HepG2 (cell line): ENCODE data around the gene RACGAP1. TPM values are rescaled to one million over a fixed set of nuclear protein-coding genes. Genes with fewer than 3 reads are reported as not detected.

Experiments used
- BATF2 ChIP-seq: sonication (generic); formaldehyde crosslinking; IDR thresholded peaks from 2 replicates; pipeline ENCODE4 v1.8.0; 2022; ENCODE audit warnings: mild to moderate bottlenecking, missing genetic modification reagents, moderate library complexity
- CBX1 ChIP-seq: IDR thresholded peaks from one replicate; pipeline ENCODE4 v1.6.1; 2016; ENCODE audit warnings: antibody characterized with exemption, low read depth
- DNMT3B ChIP-seq: conservative IDR thresholded peaks from 2 replicates; pipeline ENCODE4 v1.6.1; 2016; ENCODE audit warnings: missing biosample characterization, control low read depth
- ELF3 ChIP-seq: IDR thresholded peaks from 2 replicates; pipeline ENCODE4 v1.6.1; 2016; ENCODE audit warnings: missing genetic modification reagents, missing compliant biosample characterization
- HMGXB4 ChIP-seq, 2 experiments: sonication (generic) in 1 of 2; formaldehyde crosslinking in 1 of 2; IDR thresholded peaks; 2 replicates each; pipeline versions ENCODE4 v1.4.0 to v1.6.1; 2018 to 2020; ENCODE audit warnings: missing genetic modification reagents in 2 of 2, borderline replicate concordance in 1 of 2, low read depth in 1 of 2, mild to moderate bottlenecking in 1 of 2, missing biosample characterization in 1 of 2
- HNRNPLL ChIP-seq: fragments of 200-400 bp; formaldehyde crosslinking; IDR thresholded peaks from 2 replicates; pipeline ENCODE4 v1.6.1; 2017; ENCODE audit warnings: mild to moderate bottlenecking, low read depth, low read length; ENCODE audit not compliant: poor library complexity, severe bottlenecking
- MAZ ChIP-seq, 2 experiments: sonication (generic) in 1 of 2; formaldehyde crosslinking in 1 of 2; IDR thresholded peaks; 2 replicates each; pipeline versions ENCODE4 v1.5.0 to v1.6.1; 2012 to 2020; ENCODE audit warnings: low read depth in 2 of 2, mild to moderate bottlenecking in 2 of 2, borderline replicate concordance in 1 of 2, improper control_type of control experiment in 1 of 2, low read length in 1 of 2, missing genetic modification reagents in 1 of 2, moderate library complexity in 1 of 2
- MEIS2 ChIP-seq: sonication (generic); formaldehyde crosslinking; IDR thresholded peaks from 2 replicates; pipeline ENCODE4 v1.9.0; 2021; ENCODE audit warnings: mild to moderate bottlenecking, missing genetic modification reagents
- SAP130 ChIP-seq: IDR thresholded peaks from 2 replicates; pipeline ENCODE4 v1.6.1; 2016; ENCODE audit warnings: low read depth
- SOX5 ChIP-seq: IDR thresholded peaks from 2 replicates; pipeline ENCODE4 v1.6.1; 2016; ENCODE audit warnings: borderline replicate concordance
- STAG1 ChIP-seq: sonication (generic); formaldehyde crosslinking; IDR thresholded peaks from 2 replicates; pipeline ENCODE4 v1.4.0; 2020; ENCODE audit warnings: missing genetic modification reagents
- TEAD3 ChIP-seq: optimal IDR thresholded peaks from 2 replicates; pipeline ENCODE3; 2016; ENCODE audit warnings: borderline replicate concordance
- ZBTB26 ChIP-seq: IDR thresholded peaks from 2 replicates; pipeline ENCODE4 v1.6.1; 2016; ENCODE audit warnings: missing compliant biosample characterization, missing genetic modification reagents, borderline replicate concordance
- ZNF160 ChIP-seq: sonication (generic); formaldehyde crosslinking; IDR thresholded peaks from 2 replicates; pipeline ENCODE4 v1.8.0; 2022; ENCODE audit warnings: mild to moderate bottlenecking, inconsistent platforms, missing genetic modification reagents
- ZNF788 ChIP-seq: sonication (generic); formaldehyde crosslinking; IDR thresholded peaks from 2 replicates; pipeline ENCODE4 v1.5.0; 2020; ENCODE audit warnings: mild to moderate bottlenecking, missing genetic modification reagents, borderline replicate concordance
- ZNF792 ChIP-seq: IDR thresholded peaks from 2 replicates; pipeline ENCODE4 v1.6.1; 2016
- polyA plus RNA-seq, 8 experiments: library from polyadenylated mRNA; depleted of rRNA in 3 of 8; stranded (reverse) in 7 of 8; unstranded in 1 of 8; fragments of >200 nt; fragmentation: Illumina TruSeq in 4 of 8; extraction: Trizol in 4 of 8; gene quantifications; 2 replicates each; pipeline versions ENCODE4 v1.2.1 to v1.2.3, GENCODE V29; 2011 to 2016; ENCODE audit warnings: low read depth in 4 of 8, missing spikeins in 1 of 8, mixed read lengths in 1 of 8; ENCODE audit not compliant: insufficient read depth in 1 of 8
- total RNA-seq, 5 experiments: library from RNA; depleted of rRNA; stranded (reverse); fragments of >200 nt; fragmentation: Illumina TruSeq; extraction: Trizol; gene quantifications; 2 replicates each; pipeline ENCODE4 v1.2.3, GENCODE V29; 2016; ENCODE audit warnings: low read depth in 1 of 5

Gene RACGAP1
- total and polyA plus RNA-seq, 2 of the 13 experiments (the other 11 are each of a cell fraction or from before 2014, with no cell fraction given), result 16.7 to 57.9 TPM

GRCh38 chr12:49945394-49946080 lies 79.8 kb downstream of the RACGAP1 start (continued):
- no peak for TF ChIP-seq BATF2 (CRISPR knock-in tag)
- 0 out of 2 replicates have a peak, but pooled peaks have one; percentile 47 for TF ChIP-seq DNMT3B (CRISPR knock-in tag)
- TF ChIP-seq MAZ (IDR thresholded peaks at IDR 0.05; ENCODE audit: borderline replicate concordance, low read depth, low read length), result 0 out of 2 replicates have a peak, but pooled peaks have one; percentile 19
- 0 out of 2 replicates have a peak, but pooled peaks have one; percentile 56 for TF ChIP-seq MAZ (CRISPR knock-in tag; IDR thresholded peaks at IDR 0.05; ENCODE audit: low read depth)
- 0 out of 2 replicates have a peak, but pooled peaks have one; percentile 28 for TF ChIP-seq ZNF792
- TF ChIP-seq HNRNPLL, result peak; percentile 47
- TF ChIP-seq ZNF788 (CRISPR knock-in tag), result peak; percentile 41; the same call in 1 of the 2 replicates
- no peak for TF ChIP-seq SOX5 (CRISPR knock-in tag)
- TF ChIP-seq CBX1, result no peak
- TF ChIP-seq TEAD3 (CRISPR knock-in tag), result peak; percentile 25
- peak; percentile 49 to 79; a peak in 2 of 4 replicates for TF ChIP-seq HMGXB4 (CRISPR knock-in tag; IDR thresholded peaks at IDR 0.05; ENCODE audit: borderline replicate concordance in 1 of 2, low read depth in 1 of 2)
- TF ChIP-seq STAG1 (CRISPR knock-in tag), result peak; percentile 61
- TF ChIP-seq ZNF160 (CRISPR knock-in tag), result 0 out of 2 replicates have a peak, but pooled peaks have one; percentile 69
- TF ChIP-seq ZBTB26 (CRISPR knock-in tag), result 0 out of 2 replicates have a peak, but pooled peaks have one; percentile 51
- TF ChIP-seq MEIS2, result peak; percentile 81
- TF ChIP-seq SAP130 (CRISPR knock-in tag), result peak; percentile 62
- peak; percentile 23; the same call in 1 of the 2 replicates for TF ChIP-seq ELF3
- TF ChIP-seq, all 625 proteins: peak for 51
